Activated gamma-delta T cell treated with anti-CD3 and anti-CD28 coated beads, Interleukin-2, amount 50 U/mL, for 16 hours (primary cell): Measurements from ENCODE around the gene FITM2.
"Not testable (repeated sequence)": the region's sequence is repeated elsewhere in the genome, so short reads cannot be mapped to it uniquely, and the experiment has no call there.

ENCODE experiments used
- DNase-seq: peaks from one replicate; pipeline ENCODE4 v3.0.0-alpha.2; 2020; ENCODE audit warnings: low read depth

The FITM2 gene, protein sequence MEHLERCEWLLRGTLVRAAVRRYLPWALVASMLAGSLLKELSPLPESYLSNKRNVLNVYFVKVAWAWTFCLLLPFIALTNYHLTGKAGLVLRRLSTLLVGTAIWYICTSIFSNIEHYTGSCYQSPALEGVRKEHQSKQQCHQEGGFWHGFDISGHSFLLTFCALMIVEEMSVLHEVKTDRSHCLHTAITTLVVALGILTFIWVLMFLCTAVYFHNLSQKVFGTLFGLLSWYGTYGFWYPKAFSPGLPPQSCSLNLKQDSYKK

DNA sequence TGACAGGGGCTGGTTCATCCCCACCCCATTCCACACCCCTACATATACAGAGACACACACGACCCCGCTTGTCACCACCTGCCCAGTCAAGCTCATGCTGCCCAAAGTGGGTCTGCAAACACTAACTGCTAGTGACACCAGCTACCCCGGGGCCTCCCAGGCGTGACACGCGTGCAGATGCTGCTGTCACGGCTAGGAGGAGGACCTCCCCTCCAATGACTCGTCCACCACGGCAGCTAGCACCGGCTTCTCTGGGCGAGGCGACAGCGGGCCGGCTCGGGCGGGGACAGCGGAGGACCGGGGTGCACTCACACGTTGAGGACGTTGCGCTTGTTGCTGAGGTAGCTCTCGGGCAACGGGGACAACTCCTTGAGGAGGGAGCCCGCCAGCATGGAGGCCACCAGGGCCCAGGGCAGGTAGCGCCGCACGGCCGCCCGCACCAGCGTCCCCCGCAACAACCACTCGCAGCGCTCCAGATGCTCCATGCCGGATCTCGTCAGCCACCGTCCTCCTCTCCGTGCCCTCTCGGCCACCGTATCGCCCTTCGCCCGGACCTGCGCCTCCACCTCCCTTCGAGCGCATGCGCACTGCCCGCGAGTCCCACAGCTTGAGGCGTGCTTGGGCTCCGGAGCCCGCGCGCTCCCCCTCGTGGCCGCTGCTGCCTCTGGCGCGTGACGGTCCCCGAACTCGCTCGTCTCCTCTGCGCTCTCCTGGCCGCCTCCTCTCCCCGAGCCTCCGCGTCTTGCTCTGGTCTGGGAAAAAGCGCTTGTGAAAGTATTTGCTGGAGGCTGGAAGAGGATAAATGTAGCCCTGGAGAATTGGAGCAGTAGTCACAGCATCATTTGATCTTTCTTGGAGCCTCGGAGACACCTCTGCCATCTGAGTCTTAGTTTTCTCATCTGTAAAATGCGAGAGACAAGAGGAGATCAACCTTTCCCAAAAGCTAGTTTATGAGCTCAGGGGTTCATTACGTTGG is at the start of gene FITM2:
FITM2 (minus strand) TSS at position 539 of the 976 bp plus-strand sequence; CDS start at position 485, 54 bp downstream.
- DNase-seq = peak; percentile 97

GRCh38 chr20:44360221-44360620 is 49.2 kb upstream of the FITM2 start:
- no peak for DNase-seq

DNA sequence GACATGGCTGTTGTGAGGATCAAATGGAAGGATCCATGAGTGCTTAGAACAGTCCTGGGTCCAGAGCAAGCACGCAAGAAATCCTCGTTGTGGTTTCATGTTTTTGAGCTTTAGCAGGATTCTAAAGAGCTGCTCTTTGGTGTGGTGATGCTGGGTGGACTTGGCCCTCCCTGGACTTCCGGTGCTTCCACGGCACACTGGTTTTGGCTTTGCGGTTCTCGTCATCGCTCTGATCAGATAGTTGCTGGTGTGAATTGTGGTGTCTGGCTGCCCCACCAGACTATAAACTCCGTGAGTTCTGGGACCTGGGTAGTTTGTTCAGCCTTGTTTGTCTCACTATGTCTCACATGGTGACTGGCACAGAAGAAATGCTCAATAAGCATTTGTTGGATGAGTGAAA is 47.8 kb upstream of the FITM2 start:
- DNase-seq = no peak

GRCh38 chr20:44357555-44358125 is 46.6 kb upstream of the FITM2 start:
- no peak for DNase-seq

DNA sequence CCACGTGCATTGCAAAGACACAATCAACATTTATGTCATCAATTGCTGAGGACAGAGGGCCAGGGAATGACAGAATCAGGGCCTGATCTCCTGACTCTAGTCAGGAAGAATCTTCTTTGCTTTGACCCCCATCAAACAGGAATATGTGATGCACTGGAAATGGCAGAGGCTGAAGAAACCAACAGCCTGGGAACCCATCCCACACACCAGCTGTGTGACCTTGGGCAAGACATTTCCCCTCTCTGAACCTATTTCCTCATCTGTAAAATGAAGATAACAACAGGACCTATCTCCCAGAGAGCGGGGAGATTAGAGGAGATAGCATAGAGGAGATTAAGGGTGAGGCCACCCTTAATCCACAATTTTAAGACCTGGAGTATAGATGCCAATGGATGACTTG is 46.0 kb upstream of the FITM2 start:
- DNase-seq = no peak

- DNase-seq = no peak
Observed at GRCh38 chr20:44356353-44356723, 45.3 kb upstream of the FITM2 start.

DNA sequence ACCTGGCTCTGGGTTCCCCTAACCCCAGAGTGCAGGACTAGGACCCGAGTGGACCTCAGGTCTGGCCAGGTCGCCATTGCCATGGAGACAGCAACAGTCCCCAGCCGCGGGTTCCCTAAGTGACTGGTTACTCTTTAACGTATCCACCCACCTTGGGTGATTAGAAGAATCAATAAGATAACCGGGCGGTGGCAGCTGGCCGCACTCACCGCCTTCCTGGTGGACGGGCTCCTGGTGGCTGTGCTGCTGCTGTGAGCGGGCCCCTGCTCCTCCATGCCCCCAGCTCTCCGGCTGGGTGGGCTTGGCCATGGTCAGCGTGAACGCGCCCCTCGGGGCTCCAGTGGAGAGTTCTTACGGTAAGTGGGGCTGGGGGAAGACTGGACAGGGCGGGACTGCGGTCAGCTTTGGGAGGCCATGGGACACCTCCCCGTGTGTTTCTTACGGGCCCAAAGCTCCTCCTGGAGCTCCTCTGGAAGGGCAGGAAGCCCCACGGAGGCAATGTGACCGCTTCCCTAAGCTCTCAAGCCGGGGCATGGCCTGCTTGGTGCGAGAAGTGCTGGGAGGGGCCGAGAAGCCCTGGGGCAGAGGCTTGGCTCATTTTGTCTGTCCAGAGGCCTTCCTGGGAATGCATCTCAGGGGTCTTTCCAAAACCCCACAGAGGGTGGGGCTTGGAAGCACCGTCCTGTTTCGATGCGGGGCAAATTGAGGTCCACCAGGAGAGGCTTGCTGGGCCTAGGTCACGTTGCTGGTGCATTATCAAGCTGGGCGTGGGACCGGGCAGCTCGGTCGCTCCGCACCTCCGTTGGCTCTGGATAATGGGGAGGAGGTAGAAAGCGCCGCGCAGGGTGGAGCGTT is 44.7 kb upstream of the FITM2 start, which contains the start of gene HNF4A:
HNF4A (plus strand) TSS at position 202 of the 855 bp plus-strand sequence; CDS start at position 308, 106 bp downstream.
- DNase-seq = no peak

DNA sequence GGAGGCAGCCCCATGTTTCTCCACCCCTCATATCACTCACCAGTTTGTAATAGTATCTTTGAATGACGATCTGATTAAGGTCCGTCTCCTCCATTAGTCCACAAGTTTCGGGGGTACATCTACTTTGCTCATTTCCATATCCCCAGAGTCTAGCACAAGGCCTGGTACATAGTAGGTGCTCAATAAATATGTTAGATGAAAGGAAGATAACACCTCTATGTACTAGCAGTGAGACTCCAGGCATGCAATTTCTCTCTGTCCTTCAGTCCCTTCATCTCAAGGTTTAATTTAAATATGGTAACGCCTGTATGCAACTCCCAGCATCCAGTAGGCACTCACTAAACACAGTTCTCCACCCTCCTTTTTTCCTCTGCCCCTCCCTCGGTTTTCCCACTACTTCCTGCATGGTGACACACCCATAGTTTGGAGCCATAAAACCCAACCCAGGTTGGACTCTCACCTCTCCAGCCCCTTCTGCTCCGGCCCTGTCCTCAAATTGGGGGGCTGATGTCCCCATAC is 44.0 kb upstream of the FITM2 start:
- no peak for DNase-seq

- DNase-seq = no peak
Observed at GRCh38 chr20:44350567-44350966, 39.6 kb upstream of the FITM2 start.

DNA sequence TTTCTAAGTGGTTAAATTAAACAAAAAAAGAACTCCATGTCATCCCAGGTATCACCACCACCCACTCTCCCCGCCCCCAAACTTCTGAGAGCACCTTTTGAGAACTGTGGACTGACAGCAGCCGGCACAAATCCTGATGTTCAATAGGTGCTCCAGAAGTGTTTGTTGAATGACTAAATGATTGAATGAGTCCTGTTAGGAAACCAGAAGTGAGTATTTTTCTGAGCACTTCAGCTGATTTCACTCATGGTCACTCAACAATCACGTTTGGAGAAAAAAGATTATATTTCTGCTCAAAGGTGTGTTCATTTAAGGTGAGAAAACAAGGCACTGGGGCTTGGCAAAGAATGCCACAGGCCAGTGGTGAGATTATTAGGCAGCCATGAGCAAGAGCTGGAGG is 38.3 kb upstream of the FITM2 start:
- no peak for DNase-seq

GRCh38 chr20:44348168-44348659 is 37.2 kb upstream of the FITM2 start:
- DNase-seq = no peak

DNA sequence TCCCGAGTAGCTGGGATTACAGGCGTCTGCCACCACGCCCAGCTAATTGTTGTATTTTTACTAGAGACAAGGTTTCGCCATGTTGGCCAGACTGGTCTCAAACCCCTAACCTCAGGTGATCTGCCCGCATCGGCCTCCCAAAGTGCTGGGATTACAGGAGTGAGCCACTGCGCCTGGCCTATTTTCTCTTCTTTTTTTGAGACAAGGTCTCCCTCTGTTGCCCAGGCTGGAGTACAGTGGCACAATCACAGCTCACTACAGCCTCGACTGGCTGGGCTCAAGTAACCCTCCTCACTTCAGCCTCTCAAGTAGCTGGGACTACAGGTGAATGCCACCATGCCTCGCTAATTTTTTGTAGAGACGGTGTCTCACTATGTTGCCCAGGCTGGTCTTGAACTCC is 34.9 kb upstream of the FITM2 start:
- not testable (repeated sequence) for DNase-seq

DNA sequence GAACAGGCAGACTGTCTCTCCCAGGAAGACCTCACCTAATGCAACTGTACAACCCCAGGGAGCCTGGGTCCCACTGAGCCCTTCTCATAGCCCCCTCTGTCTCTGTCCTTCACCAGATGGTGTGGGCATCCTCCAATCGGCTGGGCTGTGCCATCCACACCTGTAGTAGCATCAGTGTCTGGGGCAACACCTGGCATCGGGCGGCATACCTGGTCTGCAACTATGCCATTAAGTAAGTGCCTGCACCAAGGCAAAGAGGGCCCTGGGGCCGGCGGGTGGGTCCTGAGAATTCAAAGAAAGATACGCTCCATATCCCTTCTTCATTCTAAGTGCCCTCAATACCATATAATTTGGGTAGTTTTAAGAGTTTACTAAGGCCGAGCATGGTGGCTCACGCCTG is 34.1 kb upstream of the FITM2 start:
- no peak for DNase-seq

GRCh38 chr20:44344723-44345122 is 33.7 kb upstream of the FITM2 start:
- DNase-seq = no peak

DNA sequence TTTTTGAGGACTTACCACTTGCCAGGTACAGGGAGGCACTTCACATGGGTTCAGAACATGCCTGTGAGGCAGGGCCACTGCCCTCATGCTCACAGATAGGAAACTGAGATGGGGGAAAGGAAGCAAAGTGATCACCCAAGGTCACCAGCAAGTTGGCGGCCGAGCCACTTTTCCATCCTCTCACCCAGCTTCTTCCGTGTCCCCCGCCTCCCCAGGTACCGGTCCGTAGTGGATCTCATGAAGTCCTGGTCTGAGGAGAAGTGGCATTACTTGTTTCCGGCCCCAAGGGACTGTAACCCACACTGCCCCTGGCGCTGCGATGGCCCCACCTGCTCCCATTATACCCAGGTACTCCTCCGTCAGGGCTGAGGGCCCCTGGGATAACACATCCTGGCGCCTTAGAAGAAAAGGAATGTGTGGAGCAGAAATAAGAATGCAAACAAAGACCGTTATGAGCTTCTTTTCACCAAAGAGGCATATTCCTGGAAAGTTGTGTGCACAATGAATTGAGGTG is 32.2 kb upstream of the FITM2 start:
- no peak for DNase-seq

- DNase-seq = no peak
Observed at GRCh38 chr20:44342248-44342647, 31.2 kb upstream of the FITM2 start.

- DNase-seq = no peak
Observed at GRCh38 chr20:44336725-44337380, 25.9 kb upstream of the FITM2 start, which contains the start of gene R3HDML. Gene R3HDML, plus strand, starts transcription at chr20:44337043. Its CDS starts 115 bp downstream, at chr20:44337158.

DNA sequence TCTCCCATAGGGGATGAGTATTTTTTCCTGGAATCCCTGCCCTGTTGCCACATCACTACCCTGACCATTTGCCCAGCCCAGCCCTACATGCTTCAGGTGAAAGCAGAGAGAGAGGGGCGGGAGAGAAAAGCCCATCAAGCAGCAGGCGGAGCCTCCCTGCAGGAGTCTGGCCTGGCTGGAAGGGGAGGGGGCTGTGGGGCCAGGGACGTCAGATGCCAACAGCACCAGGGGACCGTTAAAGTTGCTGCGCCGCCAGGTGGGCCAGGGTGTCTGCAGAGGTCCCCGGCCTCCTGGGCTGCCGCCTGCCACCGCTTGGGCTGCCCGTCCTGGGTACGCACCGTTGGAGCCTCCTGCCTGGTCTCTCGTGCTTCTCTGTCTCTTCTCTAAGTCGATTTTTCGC is 25.1 kb upstream of the FITM2 start:
- no peak for DNase-seq

DNA sequence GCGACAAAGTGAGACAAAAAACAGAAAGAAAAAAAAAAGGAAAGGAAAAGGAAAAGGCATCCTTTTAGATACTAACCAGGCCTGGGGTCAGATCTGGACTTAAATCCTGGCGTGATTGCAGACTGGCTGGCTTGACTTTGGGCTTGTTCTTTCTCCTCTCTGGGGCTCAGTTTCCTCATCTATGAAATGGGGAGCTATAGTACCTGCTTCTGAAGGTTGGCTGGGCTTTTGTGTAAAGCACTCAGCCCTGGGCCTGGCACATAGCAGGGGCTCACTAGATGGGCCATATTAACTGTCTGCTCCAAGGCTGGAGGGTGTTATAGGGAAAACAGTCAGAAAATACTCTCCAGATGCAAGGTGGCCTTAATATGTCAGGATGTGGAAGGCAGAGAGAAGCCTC is 24.7 kb upstream of the FITM2 start:
- no peak for DNase-seq

DNA sequence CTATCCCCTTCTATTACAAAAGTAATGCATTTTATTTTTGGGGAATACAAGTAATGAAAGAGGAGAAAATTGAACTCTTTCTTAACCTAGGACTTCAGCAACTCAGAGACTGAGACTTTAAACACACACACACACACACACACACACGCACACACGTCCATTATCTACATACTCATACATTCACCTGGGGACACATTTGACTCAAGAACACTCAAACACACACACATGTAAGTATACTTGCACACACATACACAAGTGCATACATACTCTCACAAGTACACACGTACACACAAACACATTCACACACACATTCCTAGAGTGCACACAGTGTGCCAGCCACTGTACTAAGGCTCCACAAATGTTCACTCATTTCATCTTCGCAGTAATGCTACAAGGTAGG is 23.7 kb upstream of the FITM2 start:
- no peak for DNase-seq

DNA sequence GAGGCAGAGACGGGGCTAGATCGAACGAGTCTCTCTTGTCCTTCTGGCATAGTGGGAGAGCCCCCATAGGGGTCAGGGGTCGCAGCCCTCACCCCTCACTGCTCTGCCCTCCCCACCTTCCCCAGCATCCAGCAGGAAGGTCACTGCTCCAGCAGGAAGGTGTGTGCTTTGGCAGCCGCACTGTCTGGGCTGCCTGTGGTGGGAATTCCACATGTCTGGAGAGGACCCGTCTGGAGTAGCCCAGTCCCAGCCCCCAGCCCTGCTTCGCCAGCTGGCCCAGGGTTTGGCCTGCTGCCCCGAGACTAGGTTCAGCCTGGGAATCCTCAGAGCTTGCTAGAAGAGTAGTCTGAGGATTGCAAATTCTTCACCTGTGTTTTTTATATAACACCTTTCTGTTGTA is 23.3 kb upstream of the FITM2 start:
- no peak for DNase-seq
